IPS-11a (cell line): ENCODE measurements around the gene KCNJ16.

Experiments used
- H3K4me3 ChIP-seq: one replicate; pipeline ENCODE4 v1.5.1; 2013; ENCODE audit warnings: low read depth, low read length, control low read depth

KCNJ16 gene

DNA sequence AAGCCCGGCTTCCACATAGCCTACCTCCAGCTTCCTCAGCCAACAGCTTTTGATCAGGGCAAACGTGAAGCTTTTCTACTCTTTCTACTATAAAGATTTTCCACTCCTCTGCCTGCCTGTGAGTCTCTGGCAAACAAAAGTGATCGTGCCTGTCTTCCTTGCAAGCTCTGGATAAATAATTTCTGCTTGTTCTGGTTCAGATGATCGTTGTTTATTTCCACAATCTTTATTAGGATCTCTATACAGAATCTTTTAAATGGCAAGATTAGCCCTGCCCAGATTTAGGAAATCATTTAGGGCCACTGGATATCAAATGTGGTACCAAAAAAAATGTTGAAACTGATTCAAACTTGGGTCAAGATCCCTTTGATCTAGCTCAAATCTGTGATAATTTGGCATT, 20.4 kb downstream of the KCNJ16 start:
- no peak overlapping the region for H3K4me3 ChIP-seq

DNA sequence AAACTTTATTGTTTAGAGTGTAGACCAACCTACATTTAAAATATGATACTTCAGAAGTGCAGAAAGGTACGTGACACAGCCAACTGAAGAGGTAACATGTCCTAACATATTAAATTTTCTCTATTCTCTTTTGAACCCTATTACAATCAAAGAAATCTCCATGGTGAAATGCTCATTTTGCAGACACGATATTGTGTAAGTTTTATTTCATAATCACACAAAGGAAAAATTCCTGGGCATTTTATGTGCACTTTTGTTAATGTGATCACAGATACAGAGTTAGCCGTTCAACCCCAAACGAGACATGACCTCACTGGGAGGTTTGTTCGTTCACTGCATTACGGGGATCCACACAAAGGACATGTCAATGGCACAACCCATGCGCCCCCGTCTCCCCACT, 21.8 kb downstream of the KCNJ16 start:
- H3K4me3 ChIP-seq, result no peak overlapping the region

DNA sequence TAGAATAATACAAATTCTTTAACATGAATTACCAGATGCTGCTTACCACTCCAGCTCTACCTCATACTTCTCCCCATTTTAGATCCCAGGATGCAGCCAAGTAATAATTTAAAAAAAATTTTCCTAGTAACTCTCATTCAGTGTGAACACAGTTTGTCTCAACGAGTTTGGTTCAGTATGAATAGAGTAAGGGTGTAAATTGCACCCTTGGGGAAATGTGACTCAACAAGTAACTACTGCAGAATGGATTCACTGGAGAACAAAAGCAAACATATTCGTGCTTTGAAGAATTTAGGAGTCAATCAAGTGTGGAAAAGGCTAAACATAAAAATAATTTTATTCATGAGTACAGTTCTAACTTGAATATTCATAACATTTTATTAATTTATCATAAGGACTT, 23.0 kb downstream of the KCNJ16 start:
- no peak overlapping the region for H3K4me3 ChIP-seq

DNA sequence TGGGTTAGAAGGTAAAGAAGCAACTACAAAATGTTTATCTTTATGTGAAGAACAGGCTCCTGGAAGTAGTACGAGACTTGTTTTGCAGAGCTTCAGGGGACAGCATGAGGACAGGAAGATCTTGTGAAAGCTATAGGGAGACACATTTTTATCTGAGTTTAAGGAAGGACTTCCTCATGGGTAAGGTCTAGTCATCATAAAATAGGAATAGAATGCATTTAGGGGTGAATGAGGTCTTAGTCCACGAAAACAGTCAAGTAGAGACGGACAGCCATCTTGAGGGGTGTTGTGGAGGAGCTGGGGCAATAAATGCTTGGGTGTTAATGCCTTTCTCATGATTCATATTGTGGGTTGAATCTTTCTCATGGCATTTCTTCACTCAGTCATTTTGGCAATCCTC, 24.3 kb downstream of the KCNJ16 start:
- H3K4me3 ChIP-seq, result no peak overlapping the region

DNA sequence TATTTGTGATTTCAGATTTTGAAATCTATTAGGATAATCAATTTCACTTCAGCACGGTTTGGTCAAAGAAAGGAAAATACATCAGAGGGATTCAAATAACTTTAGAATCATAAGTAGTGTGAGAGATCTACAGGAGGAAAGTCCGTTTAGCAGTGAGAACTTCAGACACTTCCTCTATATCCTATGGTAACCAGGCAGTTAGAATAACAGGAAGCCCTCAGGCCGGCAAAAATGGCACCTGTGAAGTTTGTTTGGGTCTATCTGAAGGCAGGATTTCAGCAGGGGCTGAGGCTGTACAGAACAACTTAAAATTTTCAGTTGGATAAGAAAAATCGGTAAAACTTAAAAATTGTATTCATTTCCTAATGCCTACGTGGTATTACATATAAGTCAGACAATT, 24.9 kb downstream of the KCNJ16 start:
- no peak overlapping the region for H3K4me3 ChIP-seq

DNA sequence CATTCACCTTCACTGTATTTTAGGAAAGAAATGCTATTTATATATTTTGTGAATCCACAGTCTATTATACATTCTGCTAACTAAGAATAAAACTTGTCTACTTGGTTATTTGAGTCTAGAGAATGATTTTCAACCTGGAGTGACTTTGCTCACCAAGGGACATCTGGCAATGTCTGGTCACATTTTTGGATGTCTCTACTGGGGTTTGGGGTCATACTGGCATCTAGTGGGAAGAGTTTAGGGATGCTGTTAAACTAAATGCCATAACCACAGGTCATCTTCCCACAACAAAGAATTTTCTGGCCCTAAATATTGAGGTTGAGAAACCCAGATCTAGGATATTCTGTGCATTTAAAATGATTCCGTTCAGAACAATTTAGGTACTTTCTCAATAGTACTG, 26.0 kb downstream of the KCNJ16 start:
- no peak overlapping the region for H3K4me3 ChIP-seq

DNA sequence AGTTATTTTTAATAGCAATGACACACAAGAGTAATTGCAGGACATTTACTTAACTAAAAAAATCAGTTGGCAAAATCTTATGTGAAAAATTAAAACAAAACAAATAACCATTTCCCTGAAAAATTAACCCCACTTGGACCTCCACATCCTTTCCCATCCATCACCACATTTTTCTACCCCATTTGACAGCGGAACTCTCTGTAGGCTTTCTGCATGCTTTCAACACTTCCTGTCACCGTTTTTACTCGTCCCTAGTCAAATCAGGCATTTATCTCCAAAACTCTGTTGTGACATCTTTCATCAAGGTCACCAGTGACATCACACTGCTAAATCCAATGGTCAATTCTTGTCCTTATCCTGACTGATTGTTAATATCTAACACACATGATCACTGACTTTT, 27.5 kb downstream of the KCNJ16 start:
- no peak overlapping the region for H3K4me3 ChIP-seq

DNA sequence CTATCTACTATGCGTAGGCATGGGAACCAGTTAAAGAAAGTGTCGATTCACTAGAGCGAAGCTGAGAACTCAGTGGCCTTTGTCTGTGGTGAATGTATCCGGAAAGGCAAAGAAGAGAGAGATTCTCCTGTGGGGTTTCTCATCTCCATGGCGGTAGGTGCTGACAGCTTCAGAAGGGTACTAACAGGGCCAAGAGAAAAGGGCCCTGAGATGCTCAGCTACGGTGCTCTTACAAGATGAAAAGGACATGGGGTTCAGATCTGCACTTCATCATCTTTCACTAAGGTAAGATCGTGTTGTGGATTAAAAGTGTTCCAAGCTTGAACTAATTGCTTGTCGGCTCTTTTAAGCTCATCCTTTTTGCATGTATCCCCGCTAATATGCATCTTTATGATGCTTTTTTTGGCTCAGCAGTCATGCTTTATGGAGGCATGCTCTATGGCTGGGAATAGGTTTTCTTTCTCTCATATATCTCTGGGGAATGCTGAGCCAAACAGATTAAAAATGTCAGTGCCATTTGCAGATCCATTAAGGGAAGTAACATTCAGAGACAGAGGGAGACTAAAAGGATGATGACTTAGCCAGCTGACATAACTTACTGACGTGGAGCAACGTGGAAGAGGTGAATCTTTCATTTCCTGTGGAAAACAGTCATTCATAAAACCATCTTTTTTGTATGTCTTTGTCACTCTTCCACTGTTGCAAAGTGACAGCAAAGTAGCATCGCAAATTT, 29.9 kb downstream of the KCNJ16 start:
- no peak overlapping the region for H3K4me3 ChIP-seq

DNA sequence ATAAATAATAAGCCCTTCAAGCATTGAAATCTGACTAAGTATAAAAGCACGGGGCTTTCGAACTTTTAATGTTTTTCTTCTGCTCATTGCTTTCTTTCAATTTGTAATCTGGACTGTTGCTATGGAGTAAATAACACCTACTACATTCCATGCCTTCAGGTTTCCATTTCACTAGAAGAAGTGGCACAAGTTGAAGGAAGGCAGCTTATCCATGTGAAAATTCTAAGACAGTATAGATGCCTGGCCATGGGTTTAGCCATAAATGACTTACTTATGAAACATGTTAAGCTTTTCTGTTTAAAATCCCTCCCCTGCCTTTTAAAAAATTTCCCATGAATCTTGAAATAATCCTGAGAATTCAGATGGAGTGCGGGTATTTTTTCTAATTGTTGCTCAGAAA, 30.6 kb downstream of the KCNJ16 start:
- H3K4me3 ChIP-seq, result no peak overlapping the region

DNA sequence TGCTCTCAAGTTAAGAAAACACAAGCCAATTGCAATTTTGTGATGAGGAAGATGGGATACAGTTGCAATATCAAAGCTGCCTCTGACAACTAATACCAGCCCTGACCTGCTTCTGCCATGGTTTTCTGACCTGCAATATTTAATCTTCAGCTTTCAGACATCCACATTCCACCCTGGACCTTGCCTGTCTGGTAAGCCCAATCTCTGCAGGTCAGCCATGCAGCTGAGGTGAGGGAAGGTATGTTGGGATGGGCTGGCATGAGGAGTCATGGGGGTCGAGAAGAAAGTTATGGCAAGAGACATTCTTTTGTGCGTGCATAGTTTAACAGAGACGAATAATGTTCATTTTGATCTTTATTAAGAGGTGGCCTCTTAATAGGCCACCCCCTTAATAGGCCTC, 31.5 kb downstream of the KCNJ16 start:
- H3K4me3 ChIP-seq, result no peak overlapping the region

DNA sequence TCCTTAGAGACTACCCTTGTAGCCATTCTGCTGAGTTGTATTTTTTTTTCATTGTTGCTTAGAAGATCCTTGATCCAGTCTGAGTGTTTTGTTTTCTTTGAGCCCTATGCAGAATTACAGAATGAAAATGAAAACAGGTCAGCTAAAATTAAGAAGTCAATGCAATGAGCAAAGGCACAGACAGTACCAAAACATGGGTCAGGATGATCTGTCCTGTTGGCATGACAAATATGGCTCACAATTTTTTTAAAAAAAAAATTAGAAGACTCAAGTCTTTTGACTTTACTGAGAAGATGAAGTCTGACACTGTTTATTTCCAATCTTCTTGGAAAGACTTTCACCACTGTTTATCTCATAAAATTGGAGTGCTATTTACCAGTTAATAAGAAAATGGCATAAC, 32.4 kb downstream of the KCNJ16 start:
- no peak overlapping the region for H3K4me3 ChIP-seq

DNA sequence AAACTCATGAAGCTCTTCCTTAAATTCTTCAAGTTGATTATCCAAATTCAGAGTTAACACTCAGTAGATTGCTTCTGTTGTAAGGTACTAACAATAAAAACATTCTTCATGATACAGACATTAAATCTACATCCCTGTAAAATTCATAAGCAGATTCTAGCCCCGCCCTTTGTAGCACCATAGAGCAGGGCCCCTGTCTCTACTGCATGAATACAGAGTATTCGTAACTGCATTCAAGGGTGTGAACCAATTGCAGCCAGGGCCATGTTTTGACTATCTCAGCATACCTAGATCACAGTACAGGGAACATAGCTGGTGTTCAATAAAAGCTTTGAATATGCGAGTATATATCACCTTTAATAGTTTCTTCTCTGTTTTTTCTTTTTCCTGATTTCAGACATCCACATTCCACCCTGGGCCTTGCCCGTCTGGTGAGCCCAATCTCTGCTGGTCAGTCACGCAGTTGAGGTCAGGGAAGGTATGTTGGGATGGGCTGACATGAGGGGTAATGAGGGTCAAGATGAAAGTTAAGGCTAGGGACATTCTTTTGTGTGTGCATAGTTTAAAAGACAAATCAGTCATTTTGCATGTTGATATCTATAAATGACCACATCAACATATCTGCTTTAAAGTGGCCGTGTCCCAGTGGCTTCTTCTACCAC, 33.0 kb downstream of the KCNJ16 start:
- no peak overlapping the region for H3K4me3 ChIP-seq

DNA sequence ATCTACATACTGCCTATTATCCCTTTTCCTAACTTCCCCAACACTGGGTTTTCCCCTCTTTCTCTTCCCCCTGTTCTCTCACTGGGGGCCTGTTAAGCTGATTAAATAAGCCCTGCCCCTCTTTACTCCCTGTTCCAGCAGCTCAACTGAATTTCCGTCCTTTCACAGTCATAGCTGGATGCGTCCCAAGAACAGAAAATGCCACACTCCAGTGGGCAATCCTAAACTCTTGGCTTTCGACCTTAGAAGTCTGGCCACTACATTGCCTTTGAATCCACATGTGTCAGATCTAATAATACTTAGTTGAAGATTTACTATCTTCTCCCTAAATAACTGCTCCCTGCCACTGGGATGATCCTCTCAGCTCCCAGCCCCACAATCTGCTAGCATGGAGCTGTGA, 34.5 kb downstream of the KCNJ16 start:
- no peak overlapping the region for H3K4me3 ChIP-seq

DNA sequence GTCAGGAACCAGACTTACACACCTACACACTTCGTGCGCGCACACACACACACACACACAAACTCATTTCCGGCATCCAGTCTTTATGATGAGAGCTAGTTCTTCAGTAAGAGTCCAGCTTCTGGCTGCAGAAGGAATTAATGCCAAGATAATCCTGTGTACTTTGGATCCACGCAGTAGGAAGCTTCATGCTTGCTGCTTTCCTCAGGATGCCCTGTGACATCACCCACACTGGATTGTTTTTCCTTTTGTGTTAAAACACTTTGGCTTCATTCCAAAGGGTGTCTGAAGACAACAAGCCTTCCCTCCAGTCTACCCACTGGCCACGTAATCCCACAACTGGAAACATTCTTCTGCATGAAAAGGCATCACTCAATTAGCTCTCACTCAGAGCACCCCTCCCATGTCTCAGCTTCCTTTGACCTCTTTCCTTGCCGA, 35.4 kb downstream of the KCNJ16 start:
- no peak overlapping the region for H3K4me3 ChIP-seq

DNA sequence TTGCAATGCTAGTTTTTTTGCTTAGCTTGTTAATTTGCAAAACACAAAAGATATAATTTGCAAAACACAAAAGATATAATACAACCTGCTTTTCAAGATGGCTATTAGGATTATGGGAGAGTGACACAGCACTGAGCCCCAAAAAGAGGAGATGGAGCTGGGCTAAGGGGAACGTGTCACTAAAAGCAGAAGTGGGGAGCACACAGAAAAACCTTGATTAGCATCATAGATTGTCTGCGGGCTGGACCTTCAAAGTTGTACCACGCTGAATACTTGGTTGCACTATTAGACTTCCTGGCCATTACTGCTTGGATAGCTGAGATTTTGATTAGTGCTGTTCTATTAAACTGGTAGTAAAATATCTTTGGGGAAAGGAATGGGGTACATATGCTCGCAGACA, 36.2 kb downstream of the KCNJ16 start:
- H3K4me3 ChIP-seq, result no peak overlapping the region

DNA sequence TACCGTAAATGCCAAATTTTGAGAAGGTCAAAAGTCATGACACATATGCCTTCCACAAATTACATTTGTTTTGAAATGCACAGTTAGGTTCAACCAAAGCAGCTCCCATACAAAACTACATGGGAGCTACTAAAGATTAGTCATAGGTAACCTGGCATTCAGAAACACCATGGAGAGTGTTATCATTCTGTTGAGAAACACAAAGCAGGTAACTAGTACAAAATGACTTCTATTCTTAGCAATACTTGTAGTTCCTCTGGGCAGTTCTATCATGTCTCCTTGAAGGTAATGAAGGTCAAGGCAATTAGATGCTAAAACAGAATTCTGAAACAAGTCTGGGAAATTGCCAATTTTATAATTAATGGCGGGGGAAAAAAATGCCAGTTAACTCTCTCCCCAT, 39.4 kb downstream of the KCNJ16 start:
- no peak overlapping the region for H3K4me3 ChIP-seq

DNA sequence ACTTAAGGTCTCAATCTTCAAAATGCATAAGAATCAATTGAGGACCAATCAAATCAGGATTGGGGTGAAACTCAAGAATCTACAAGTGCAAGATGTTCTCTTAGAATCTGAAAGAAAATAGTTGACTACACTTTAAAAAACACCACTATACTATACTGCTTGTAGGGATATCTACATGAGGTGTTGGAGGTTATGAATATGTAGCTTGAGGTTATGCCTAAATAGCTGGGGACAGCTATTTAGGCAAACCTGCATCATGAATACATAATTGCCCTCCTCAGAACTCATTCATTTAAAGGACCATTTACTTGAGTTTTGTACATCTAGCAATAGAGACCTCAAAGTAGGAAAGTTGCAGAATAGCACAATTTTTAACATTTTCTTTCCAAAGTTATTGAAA, 40.1 kb downstream of the KCNJ16 start:
- no peak overlapping the region for H3K4me3 ChIP-seq

DNA sequence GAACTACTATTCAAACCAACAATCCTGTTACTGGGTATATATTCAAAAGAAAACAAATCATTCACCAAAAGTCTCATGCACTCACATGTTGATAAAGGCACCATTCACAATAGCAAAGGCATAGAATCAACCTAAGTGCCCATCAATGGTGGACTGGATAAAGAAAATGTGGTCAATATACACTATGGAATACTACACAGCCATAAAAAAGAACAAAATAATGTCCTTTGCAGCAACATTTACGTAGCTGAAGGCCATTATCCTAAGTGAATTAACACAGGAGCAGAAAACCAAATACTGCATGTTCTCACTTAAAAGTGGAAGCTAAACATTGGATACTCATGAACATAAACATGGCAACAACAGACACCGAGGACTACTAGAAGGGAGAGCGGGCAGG, 41.9 kb downstream of the KCNJ16 start:
- no peak overlapping the region for H3K4me3 ChIP-seq

DNA sequence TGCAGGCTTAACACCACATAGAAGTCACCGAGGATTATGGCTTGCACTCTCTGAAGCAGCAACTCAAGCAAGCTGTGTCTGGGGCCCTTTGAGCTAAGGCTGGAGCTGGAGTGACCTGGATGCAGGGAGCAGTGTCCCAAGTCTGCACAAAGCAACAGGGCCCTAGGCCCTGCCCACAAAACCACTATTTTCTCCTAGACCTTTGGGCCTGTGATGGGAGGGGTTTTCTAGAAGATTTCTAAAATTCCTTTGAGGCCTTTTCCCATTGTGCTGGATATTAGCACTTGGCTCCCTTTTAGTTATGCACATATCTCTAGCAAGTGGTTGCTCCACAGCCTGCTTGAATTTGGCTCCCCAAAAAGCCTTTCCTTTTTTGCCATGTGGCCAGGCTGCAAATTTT, 44.5 kb downstream of the KCNJ16 start:
- no peak overlapping the region for H3K4me3 ChIP-seq

DNA sequence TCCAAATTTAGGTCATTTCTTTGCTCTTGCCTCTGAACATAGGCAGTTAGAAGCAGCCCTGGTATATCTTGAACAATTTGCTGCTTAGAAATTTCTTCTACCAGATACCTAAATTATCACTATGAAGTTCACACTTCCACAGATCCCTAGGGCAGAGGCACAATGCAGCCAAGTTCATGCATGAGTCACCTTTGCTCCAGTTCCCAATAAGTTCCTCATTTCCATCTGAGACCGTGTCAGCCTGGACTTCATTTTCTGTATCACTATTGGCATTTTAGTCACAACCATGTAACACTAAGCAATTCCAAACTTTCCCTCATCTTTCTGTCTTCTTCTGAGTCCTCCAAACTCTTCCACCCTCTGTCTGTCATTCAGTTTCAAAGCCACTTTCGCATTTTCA, 45.0 kb downstream of the KCNJ16 start:
- H3K4me3 ChIP-seq, result no peak overlapping the region

DNA sequence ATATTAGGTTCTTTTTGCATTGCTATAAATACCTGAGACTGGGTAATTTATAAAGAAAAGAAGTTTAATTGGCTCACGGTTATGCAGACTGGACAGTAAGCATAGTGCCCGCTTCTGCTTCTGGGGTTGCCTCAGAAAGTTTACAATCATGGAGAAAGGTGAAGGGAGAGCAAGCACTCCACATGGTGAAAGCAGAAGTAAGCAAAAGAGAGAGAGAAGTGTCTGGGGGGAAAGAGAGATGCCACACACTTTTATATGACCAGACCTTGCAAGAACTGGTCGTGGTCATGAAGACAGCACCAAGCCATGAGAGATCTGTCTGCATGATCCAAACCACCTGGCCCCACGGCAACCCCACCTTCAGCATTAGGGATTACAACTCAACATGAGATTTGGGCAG, 45.4 kb downstream of the KCNJ16 start:
- H3K4me3 ChIP-seq, result no peak overlapping the region

DNA sequence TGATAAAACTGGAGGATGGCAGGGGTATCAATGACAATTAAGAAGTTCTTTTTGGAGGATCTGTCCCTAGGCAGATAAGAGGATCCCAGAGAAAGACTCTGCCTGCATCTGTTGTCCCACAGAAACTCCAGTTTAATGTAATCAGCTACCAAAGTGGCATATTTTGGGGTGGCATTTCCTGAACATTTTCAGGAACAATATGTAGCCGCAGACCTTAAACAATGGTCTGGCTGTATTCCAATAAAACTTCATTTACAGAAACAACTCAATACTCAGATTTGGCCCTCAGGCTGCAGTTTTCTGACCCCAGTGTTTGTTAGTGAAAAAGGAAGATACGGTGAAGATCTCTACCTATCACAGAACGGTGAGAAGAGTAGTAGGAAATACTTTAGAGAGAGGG, 46.1 kb downstream of the KCNJ16 start:
- H3K4me3 ChIP-seq, result no peak overlapping the region

DNA sequence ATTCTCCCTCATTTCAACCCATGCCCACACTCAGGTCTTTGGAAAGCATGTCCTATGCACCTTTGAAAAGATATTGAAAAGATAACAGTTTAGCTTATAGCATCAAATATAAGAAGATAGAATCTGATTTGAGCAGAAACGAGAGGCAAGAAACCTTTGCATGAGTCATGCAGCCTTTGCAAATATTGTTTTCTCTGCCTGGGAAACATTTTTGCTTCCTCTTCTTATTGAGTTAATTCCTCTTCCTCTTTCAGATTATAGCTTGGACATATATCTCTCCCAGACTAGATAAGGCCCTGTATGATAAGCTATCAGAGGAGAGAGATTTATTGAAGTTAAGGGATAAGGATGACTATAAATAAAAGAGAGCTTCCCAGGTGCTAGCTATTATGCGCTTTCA, 48.2 kb downstream of the KCNJ16 start:
- no peak overlapping the region for H3K4me3 ChIP-seq
